Thoracic aorta (tissue), 2 donors: Measurements from ENCODE around the gene KIAA0408. TPM values are rescaled to one million over a fixed set of nuclear protein-coding genes. Genes with fewer than 3 reads are reported as not detected.

Experiments
- ATAC-seq: fragments of 150-250 bp; one replicate; pipeline ENCODE4 v1.8.0; 2017; ENCODE audit warnings: low read depth; ENCODE audit not compliant: insufficient number of reproducible peaks, low FRiP score
- DNase-seq: peaks from one replicate; pipeline ENCODE4 v3.0.0-alpha.2; 2020; ENCODE audit warnings: low spot score
- H3K27ac ChIP-seq, 2 donors: fragments of 200-600 bp; sonication (generic); 1 replicate in 1 of 2; 2 replicates in 1 of 2; pipeline ENCODE4 v1.5.1; 2016; ENCODE audit warnings: mild to moderate bottlenecking in 2 of 2, moderate library complexity in 2 of 2
- H3K27me3 ChIP-seq: fragments of 200-600 bp; sonication (generic); replicated peaks from 2 replicates; pipeline ENCODE4 v1.6.0; 2016; ENCODE audit warnings: mild to moderate bottlenecking; ENCODE audit not compliant: insufficient read depth
- H3K36me3 ChIP-seq: fragments of 200-600 bp; sonication (generic); one replicate; pipeline ENCODE4 v1.5.1; 2016
- H3K4me1 ChIP-seq, 2 donors: fragments of 200-600 bp; sonication (generic); 1 replicate in 1 of 2; 2 replicates in 1 of 2; pipeline versions ENCODE4 v1.5.1 to v1.6.0; 2016; ENCODE audit warnings: low read depth in 2 of 2, mild to moderate bottlenecking in 1 of 2; ENCODE audit not compliant: control insufficient read depth in 1 of 2
- H3K4me3 ChIP-seq: fragments of 200-600 bp; sonication (generic); 2 replicates; pipeline ENCODE4 v1.5.1; 2016; ENCODE audit warnings: mild to moderate bottlenecking
- H3K9me3 ChIP-seq: fragments of 200-600 bp; sonication (generic); 2 replicates; pipeline ENCODE4 v1.5.1; 2016
- total RNA-seq, 2 donors: library from RNA; depleted of rRNA; stranded (reverse); fragments of >200 nt; gene quantifications; one replicate each; pipeline versions ENCODE4 v1.1.0 to v1.2.3, GENCODE V29; 2016
- TF ChIP-seq, protein P1 (sequence below): fragments of 200-600 bp; sonication (generic); IDR thresholded peaks from one replicate; pipeline ENCODE4 v1.5.1; 2019; ENCODE audit warnings: antibody characterized with exemption

Gene KIAA0408
- total RNA-seq = 1 to 10 TPM in 1 of 2 donors, under 1 TPM in 1; 0.68 to 4.7 TPM

GRCh38 chr6:127459231-127459641, at the start of gene KIAA0408:
Gene KIAA0408, minus strand, starts transcription at chr6:127459389. Its CDS starts 5,408 bp downstream, at chr6:127453981.
- H3K9me3 ChIP-seq = no peaks in the 10 kb centered on the region
- H3K4me1 ChIP-seq = peaks cover 15 to 46% of the 10 kb centered on the region in 2 donors
- TF ChIP-seq, protein P1, sequence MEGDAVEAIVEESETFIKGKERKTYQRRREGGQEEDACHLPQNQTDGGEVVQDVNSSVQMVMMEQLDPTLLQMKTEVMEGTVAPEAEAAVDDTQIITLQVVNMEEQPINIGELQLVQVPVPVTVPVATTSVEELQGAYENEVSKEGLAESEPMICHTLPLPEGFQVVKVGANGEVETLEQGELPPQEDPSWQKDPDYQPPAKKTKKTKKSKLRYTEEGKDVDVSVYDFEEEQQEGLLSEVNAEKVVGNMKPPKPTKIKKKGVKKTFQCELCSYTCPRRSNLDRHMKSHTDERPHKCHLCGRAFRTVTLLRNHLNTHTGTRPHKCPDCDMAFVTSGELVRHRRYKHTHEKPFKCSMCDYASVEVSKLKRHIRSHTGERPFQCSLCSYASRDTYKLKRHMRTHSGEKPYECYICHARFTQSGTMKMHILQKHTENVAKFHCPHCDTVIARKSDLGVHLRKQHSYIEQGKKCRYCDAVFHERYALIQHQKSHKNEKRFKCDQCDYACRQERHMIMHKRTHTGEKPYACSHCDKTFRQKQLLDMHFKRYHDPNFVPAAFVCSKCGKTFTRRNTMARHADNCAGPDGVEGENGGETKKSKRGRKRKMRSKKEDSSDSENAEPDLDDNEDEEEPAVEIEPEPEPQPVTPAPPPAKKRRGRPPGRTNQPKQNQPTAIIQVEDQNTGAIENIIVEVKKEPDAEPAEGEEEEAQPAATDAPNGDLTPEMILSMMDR = no peak
- peak within 1 kb of the TSS; percentile 53 for H3K4me3 ChIP-seq
- no peaks in the 10 kb centered on the region for H3K27me3 ChIP-seq
- peak within 1 kb of the TSS; percentile 37 to 45 for H3K27ac ChIP-seq
- DNase-seq (peak; percentile 36), ATAC-seq (peak; percentile 98)
- H3K36me3 ChIP-seq = no peaks in the 10 kb centered on the region

GRCh38 chr6:127506894-127507293, 47.7 kb upstream of the KIAA0408 start:
- no peaks in the 10 kb centered on the region for H3K36me3 ChIP-seq

DNA sequence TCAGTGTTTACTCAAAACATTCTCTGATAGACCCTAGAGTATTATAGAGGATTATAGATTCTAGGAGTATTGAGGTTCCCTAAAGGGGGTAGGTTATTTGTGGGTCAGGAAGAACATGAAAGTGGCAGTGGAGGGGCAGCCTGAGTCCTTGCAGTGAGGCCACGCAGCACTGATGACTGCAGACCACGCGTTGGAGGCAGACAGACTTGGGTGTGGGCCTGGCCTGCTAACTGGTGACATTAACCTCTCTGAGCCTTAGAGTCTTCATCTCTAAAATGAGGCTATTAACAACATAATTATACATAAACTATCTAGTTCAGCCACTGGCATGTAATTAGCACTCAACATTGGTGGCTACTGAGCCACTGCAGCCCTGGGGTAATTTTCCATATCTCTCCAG, 43.8 kb upstream of the KIAA0408 start:
- Histone ChIP-seq H3K27ac (no peak overlapping the region), H3K36me3 (no peaks in the 10 kb centered on the region), H3K4me1 (no peaks in the 10 kb centered on the region), H3K27me3 (no peaks in the 10 kb centered on the region), H3K9me3 (no peaks in the 10 kb centered on the region), H3K4me3 (no peak overlapping the region)
- TF ChIP-seq, protein P1 = no peak
- DNase-seq (no peak), ATAC-seq (no peak)

More at GRCh38 chr6:127506894-127507293, 47.7 kb upstream of the KIAA0408 start:
- Histone ChIP-seq H3K9me3 (no peaks in the 10 kb centered on the region), H3K27ac (no peak overlapping the region), H3K4me3 (no peak overlapping the region), H3K27me3 (no peaks in the 10 kb centered on the region), H3K4me1 (no peaks in the 10 kb centered on the region)
- ATAC-seq (no peak), DNase-seq (no peak)
- TF ChIP-seq, protein P1 = no peak

GRCh38 chr6:127497410-127497809, 38.2 kb upstream of the KIAA0408 start:
- DNase-seq (no peak), ATAC-seq (no peak)
- Histone ChIP-seq H3K27me3 (no peaks in the 10 kb centered on the region), H3K4me3 (no peak overlapping the region), H3K36me3 (no peaks in the 10 kb centered on the region), H3K27ac (no peak overlapping the region), H3K9me3 (no peaks in the 10 kb centered on the region), H3K4me1 (no peaks in the 10 kb centered on the region)
- TF ChIP-seq, protein P1 = no peak

DNA sequence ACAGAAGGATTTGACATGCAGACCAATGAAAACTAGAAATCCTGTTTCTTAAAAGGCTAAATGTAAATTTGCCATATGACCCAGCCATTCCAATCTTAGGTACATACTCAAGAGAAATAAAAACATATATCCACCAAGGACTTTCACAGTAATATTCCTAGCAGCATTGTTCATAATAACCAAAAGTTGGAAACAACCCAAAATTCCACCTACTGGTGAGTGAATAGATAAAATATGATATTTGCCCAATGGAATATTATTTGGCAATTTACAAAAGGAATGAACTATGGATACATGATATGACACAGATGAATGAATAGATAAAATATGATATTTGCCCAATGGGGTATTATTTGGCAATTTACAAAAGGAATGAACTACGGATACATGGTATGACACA, 37.3 kb upstream of the KIAA0408 start:
- no peak overlapping the region for H3K4me3 ChIP-seq
- H3K36me3 ChIP-seq = no peaks in the 10 kb centered on the region
- H3K27me3 ChIP-seq = no peaks in the 10 kb centered on the region
- H3K9me3 ChIP-seq = no peaks in the 10 kb centered on the region
- TF ChIP-seq, protein P1 = no peak
- no peaks in the 10 kb centered on the region for H3K4me1 ChIP-seq
- H3K27ac ChIP-seq = no peak overlapping the region
- DNase-seq (no peak), ATAC-seq (no peak)
